Upper lobe of left lung (tissue), 6 donors: ENCODE results near the gene LAMA2. TPM values are rescaled to one million over a fixed set of nuclear protein-coding genes. Genes with fewer than 3 reads are reported as not detected.
A peak's percentile ranks its signal among the peaks of the same experiment; 100 is the strongest.

Experiments used
- ATAC-seq, 2 donors: fragments of 200-7000 bp; cut with Tn5 transposase; one replicate each; pipeline ENCODE4 v1.9.1; 2022; ENCODE audit warnings: mild to moderate bottlenecking in 2 of 2, moderate library complexity in 2 of 2; ENCODE audit not compliant: low FRiP score in 2 of 2
- DNase-seq, 2 donors: peaks; one replicate each; pipeline ENCODE4 v3.0.0-alpha.2; 2019 to 2020
- H3K27ac ChIP-seq, 4 donors: fragments of 200-600 bp; sonication (generic); one replicate each; pipeline ENCODE4 v1.5.1; 2016 to 2019
- H3K27me3 ChIP-seq, 4 donors: fragments of 200-600 bp; sonication (generic); one replicate each; pipeline ENCODE4 v1.5.1; 2017 to 2019
- H3K36me3 ChIP-seq, 4 donors: fragments of 200-600 bp; sonication (generic); one replicate each; pipeline ENCODE4 v1.5.1; 2016 to 2019
- H3K4me1 ChIP-seq, 4 donors: fragments of 200-600 bp; sonication (generic); one replicate each; pipeline ENCODE4 v1.5.1; 2018 to 2019
- H3K4me3 ChIP-seq, 4 donors: fragments of 200-600 bp; sonication (generic); one replicate each; pipeline ENCODE4 v1.5.1; 2017 to 2019; ENCODE audit warnings: mild to moderate bottlenecking in 2 of 4, moderate library complexity in 1 of 4
- H3K9me3 ChIP-seq, 4 donors: fragments of 200-600 bp; sonication (generic); one replicate each; pipeline ENCODE4 v1.5.1; 2018 to 2019
- EP300 ChIP-seq, 4 donors: sonication (generic); formaldehyde crosslinking; IDR thresholded peaks; one replicate each; pipeline ENCODE4 v1.5.1; 2017; ENCODE audit warnings: antibody characterized with exemption in 4 of 4, control low read depth in 2 of 4
- POLR2A ChIP-seq, 4 donors: fragments of 450-650 bp; IDR thresholded peaks; one replicate each; pipeline ENCODE4 v1.5.1; 2016 to 2017; ENCODE audit warnings: antibody characterized with exemption in 4 of 4, mild to moderate bottlenecking in 2 of 4
- POLR2AphosphoS5 ChIP-seq, 2 donors: sonication (generic); formaldehyde crosslinking; IDR thresholded peaks; one replicate each; pipeline ENCODE4 v1.5.1; 2017; ENCODE audit warnings: antibody characterized with exemption in 2 of 2
- WGBS, 2 donors: methylation state at CpG; one replicate each; pipeline ENCODE4 v1.1.5; 2017 to 2018; 5-methylcytosine and 5-hydroxymethylcytosine counted together
- total RNA-seq, 6 donors: library from RNA; depleted of rRNA in 4 of 6; stranded (reverse); fragments of >200 nt in 4 of 6; gene quantifications; one replicate each; pipeline versions ENCODE4 v1.1.0 to v1.2.1, GENCODE V29; 2016 to 2021
- TF ChIP-seq, protein P1 (sequence below), 6 experiments: fragments of 450-650 bp in 4 of 6; fragments of 200-600 bp in 2 of 6; sonication (generic) in 2 of 6; IDR thresholded peaks; one replicate each; pipeline ENCODE4 v1.5.1; 2016 to 2019; ENCODE audit warnings: antibody characterized with exemption in 6 of 6
- donor health status: DM: no; HTN: no; CAD: no; lungs with moderate emphysema.
- donor health status: DM: no; HTN: yes; CAD: no; lungs with severe emphysema.

Gene LAMA2
- total RNA-seq, 6 donors from 2014 or later = 41.9 to 82.8 (median 62.4) TPM

DNA sequence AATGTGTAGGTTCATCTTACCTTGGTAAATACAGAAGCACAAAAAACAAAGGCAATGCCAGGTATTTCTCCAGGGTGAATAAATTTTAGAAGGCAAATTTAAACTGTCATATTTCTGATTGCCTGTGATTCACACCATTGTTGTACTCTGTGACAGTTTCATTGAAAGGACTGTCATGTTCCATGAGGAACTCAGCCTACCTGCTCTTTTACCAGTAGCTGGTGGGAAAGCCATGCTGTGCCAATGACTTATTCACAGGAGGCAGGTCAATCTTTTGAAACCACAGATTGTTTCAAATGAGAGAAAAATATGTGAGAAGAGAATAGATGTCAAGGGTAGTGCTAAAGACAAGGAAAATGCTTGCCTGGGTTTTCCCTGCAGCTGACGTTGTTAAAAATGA, 206.4 kb downstream of the LAMA2 start:
- Histone ChIP-seq H3K27me3 (no peaks in the 10 kb centered on the region), H3K27ac (no peak overlapping the region), H3K4me3 (no peak overlapping the region), H3K9me3 (no peaks in the 10 kb centered on the region), H3K36me3 (no peaks in the 10 kb centered on the region), H3K4me1 (no peaks in the 10 kb centered on the region)
- no peak for ATAC-seq
- DNase-seq = no peak
- TF ChIP-seq POLR2A (IDR thresholded peaks at IDR 0.05) = no peak
- 83 to 91% methylated on average over 1 of the region's 1 CpG for WGBS, 2 donors

DNA sequence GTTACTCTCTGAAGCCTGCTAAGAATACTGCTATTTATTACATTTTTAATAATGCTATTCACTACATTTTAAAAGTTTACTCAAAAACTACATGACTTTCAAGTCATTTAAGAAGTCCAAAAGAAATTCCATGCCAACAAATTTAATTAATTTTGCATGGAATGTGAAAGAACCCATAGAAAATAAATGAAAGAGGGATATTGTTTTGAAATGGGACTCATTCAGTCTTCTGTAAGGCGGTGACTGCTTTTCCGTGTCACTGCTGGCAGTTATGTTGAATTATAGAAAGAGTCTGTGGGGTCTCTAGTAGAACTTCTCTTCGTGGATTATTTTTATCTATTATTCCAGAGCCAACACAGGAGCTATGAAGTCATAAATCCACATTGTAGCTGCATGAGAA, 211.2 kb downstream of the LAMA2 start:
- ATAC-seq (no peak), DNase-seq (no peak)
- 53 to 57% methylated on average over 3 of the region's 3 CpGs for WGBS, 2 donors
- H3K36me3 ChIP-seq = no peaks in the 10 kb centered on the region
- H3K27ac ChIP-seq = no peak overlapping the region
- H3K4me3 ChIP-seq = no peak overlapping the region
- no peaks in the 10 kb centered on the region for H3K4me1 ChIP-seq
- no peaks in the 10 kb centered on the region for H3K27me3 ChIP-seq
- H3K9me3 ChIP-seq = no peaks in the 10 kb centered on the region
- TF ChIP-seq EP300 (IDR thresholded peaks at IDR 0.05) = no peak
- no peak for TF ChIP-seq POLR2AphosphoS5 (IDR thresholded peaks at IDR 0.05)
- TF ChIP-seq, protein P1, sequence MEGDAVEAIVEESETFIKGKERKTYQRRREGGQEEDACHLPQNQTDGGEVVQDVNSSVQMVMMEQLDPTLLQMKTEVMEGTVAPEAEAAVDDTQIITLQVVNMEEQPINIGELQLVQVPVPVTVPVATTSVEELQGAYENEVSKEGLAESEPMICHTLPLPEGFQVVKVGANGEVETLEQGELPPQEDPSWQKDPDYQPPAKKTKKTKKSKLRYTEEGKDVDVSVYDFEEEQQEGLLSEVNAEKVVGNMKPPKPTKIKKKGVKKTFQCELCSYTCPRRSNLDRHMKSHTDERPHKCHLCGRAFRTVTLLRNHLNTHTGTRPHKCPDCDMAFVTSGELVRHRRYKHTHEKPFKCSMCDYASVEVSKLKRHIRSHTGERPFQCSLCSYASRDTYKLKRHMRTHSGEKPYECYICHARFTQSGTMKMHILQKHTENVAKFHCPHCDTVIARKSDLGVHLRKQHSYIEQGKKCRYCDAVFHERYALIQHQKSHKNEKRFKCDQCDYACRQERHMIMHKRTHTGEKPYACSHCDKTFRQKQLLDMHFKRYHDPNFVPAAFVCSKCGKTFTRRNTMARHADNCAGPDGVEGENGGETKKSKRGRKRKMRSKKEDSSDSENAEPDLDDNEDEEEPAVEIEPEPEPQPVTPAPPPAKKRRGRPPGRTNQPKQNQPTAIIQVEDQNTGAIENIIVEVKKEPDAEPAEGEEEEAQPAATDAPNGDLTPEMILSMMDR (IDR thresholded peaks at IDR 0.05) = no peak
- no peak for TF ChIP-seq POLR2A (IDR thresholded peaks at IDR 0.05)

GRCh38 chr6:129096651-129097290, 213.8 kb downstream of the LAMA2 start:
- H3K4me1 ChIP-seq = no peaks in the 10 kb centered on the region
- 81 to 84% methylated on average over 3 of the region's 3 CpGs for WGBS, 2 donors
- DNase-seq (no peak), ATAC-seq (peak in 1 of 2 donors; percentile 57)
- no peaks in the 10 kb centered on the region for H3K36me3 ChIP-seq
- H3K27ac ChIP-seq = no peak overlapping the region
- H3K9me3 ChIP-seq = no peaks in the 10 kb centered on the region
- TF ChIP-seq, protein P1 (IDR thresholded peaks at IDR 0.05) = no peak
- TF ChIP-seq EP300 (IDR thresholded peaks at IDR 0.05) = no peak
- TF ChIP-seq POLR2AphosphoS5 (IDR thresholded peaks at IDR 0.05) = no peak
- no peak for TF ChIP-seq POLR2A (IDR thresholded peaks at IDR 0.05)
- no peak overlapping the region for H3K4me3 ChIP-seq
- H3K27me3 ChIP-seq = no peaks in the 10 kb centered on the region

DNA sequence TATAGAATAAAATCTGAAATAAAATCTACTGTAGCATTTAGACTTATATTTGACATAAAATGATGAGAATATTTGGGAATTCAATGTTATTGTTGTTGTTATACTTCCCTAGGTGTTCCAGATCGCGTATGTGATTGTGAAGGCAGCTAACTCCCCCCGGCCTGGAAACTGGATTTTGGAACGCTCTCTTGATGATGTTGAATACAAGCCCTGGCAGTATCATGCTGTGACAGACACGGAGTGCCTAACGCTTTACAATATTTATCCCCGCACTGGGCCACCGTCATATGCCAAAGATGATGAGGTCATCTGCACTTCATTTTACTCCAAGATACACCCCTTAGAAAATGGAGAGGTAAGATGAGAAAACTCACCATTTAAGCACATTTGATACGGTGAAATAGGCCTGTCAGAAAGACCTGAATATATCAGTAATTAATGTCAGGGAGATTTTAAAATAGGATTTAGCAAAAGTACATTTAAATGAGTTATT, 215.2 kb downstream of the LAMA2 start:
- TF ChIP-seq POLR2AphosphoS5 (IDR thresholded peaks at IDR 0.05) (no peak), EP300 (IDR thresholded peaks at IDR 0.05) (no peak), POLR2A (IDR thresholded peaks at IDR 0.05) (no peak)
- TF ChIP-seq, protein P1 (IDR thresholded peaks at IDR 0.05) = no peak
- Histone ChIP-seq H3K4me3 (no peak overlapping the region), H3K27me3 (no peaks in the 10 kb centered on the region), H3K27ac (no peak overlapping the region), H3K9me3 (no peaks in the 10 kb centered on the region), H3K4me1 (no peaks in the 10 kb centered on the region), H3K36me3 (no peaks in the 10 kb centered on the region)
- ATAC-seq (no peak), DNase-seq (no peak)
- 82 to 90% methylated on average over 9 of the region's 9 CpGs for WGBS, 2 donors

GRCh38 chr6:129099696-129100095, 216.8 kb downstream of the LAMA2 start:
- ATAC-seq = no peak

More at GRCh38 chr6:129099696-129100095, 216.8 kb downstream of the LAMA2 start:
- no peak for DNase-seq
- no peaks in the 10 kb centered on the region for H3K27me3 ChIP-seq
- H3K36me3 ChIP-seq = no peaks in the 10 kb centered on the region
- no peak overlapping the region for H3K4me3 ChIP-seq
- no peaks in the 10 kb centered on the region for H3K9me3 ChIP-seq
- TF ChIP-seq EP300 (IDR thresholded peaks at IDR 0.05) (no peak), POLR2AphosphoS5 (IDR thresholded peaks at IDR 0.05) (no peak), POLR2A (IDR thresholded peaks at IDR 0.05) (no peak)
- TF ChIP-seq, protein P1 (IDR thresholded peaks at IDR 0.05) = no peak
- no peak overlapping the region for H3K27ac ChIP-seq
- H3K4me1 ChIP-seq = no peaks in the 10 kb centered on the region
